ES-I3 (cell line): ENCODE measurements around the gene AK9.

Experiments
- H3K36me3 ChIP-seq: 2 replicates; pipeline ENCODE4 v1.6.1; 2013; ENCODE audit warnings: mild to moderate bottlenecking, low read length, control low read depth, moderate library complexity; ENCODE audit not compliant: insufficient read depth
- H3K4me1 ChIP-seq: 2 replicates; pipeline ENCODE4 v1.6.1; 2013; ENCODE audit warnings: mild to moderate bottlenecking, control low read depth, low read length; ENCODE audit not compliant: insufficient read depth
- H3K9ac ChIP-seq: 2 replicates; pipeline ENCODE4 v1.6.1; 2013; ENCODE audit warnings: low read depth, mild to moderate bottlenecking, low read length, moderate library complexity
- H3K9me3 ChIP-seq: 2 replicates; pipeline ENCODE4 v1.6.1; 2013; ENCODE audit warnings: mild to moderate bottlenecking, low read length, moderate library complexity; ENCODE audit not compliant: control insufficient read depth, insufficient read depth

The AK9 gene

GRCh38 chr6:109678240-109678639 is 12.8 kb downstream of the AK9 start:
- Histone ChIP-seq H3K9me3 (no peaks in the 10 kb centered on the region), H3K36me3 (no peaks in the 10 kb centered on the region), H3K4me1 (no peaks in the 10 kb centered on the region), H3K9ac (peak overlapping the region; percentile 67; the same call in 1 of the 2 replicates)

DNA sequence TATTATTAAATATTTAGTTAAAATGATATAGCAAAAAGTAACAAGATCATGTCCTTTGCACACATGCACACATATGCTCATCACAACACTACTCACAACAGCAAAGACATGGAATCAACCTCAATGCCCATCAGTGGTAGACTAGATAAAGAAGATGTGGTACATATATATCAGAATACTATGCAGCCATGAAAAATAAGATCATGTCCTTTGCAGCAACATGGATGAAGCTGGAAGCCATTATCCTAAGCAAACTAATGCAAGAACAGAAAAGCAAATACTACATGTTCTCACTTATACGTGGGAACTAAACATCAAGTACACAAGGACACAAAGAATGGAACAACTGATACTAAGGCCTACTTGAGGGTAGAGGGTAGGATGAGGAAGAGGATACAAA is 14.3 kb downstream of the AK9 start:
- Histone ChIP-seq H3K4me1 (peaks cover 6% of the 10 kb centered on the region; the same call in 1 of the 2 replicates), H3K9ac (no peak overlapping the region), H3K36me3 (no peaks in the 10 kb centered on the region), H3K9me3 (no peaks in the 10 kb centered on the region)

DNA sequence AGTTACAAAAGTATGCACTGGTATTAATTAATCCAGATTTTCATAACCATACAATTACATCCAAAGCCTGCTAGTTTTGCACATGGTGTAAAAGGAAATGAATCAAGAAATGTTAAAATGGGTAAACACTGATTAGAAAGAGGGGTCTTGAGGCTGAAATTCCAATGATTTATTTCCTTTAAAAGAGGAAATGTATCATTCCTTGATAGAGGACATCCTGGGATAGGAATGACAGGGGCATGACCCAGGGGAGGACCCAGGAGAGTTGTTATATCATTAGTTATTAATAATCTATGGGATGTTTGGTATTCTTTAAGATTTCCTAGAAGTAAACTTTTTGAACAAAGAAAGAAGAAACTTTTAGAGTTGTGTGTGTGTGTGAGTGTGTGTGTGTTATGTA is 18.2 kb downstream of the AK9 start:
- H3K9ac ChIP-seq, result no peak overlapping the region
- H3K4me1 ChIP-seq, result peaks cover 6% of the 10 kb centered on the region; the same call in 1 of the 2 replicates
- H3K36me3 ChIP-seq, result no peaks in the 10 kb centered on the region
- no peaks in the 10 kb centered on the region for H3K9me3 ChIP-seq

- H3K36me3 ChIP-seq, result no peaks in the 10 kb centered on the region
- H3K9me3 ChIP-seq, result no peaks in the 10 kb centered on the region
- peaks cover 6% of the 10 kb centered on the region; the same call in 1 of the 2 replicates for H3K4me1 ChIP-seq
- no peak overlapping the region for H3K9ac ChIP-seq
Measured at GRCh38 chr6:109672175-109672574, 18.8 kb downstream of the AK9 start.

- H3K36me3 ChIP-seq, result no peaks in the 10 kb centered on the region
- peaks cover 6% of the 10 kb centered on the region; the same call in 1 of the 2 replicates for H3K4me1 ChIP-seq
- H3K9me3 ChIP-seq, result no peaks in the 10 kb centered on the region
- H3K9ac ChIP-seq, result no peak overlapping the region
Measured at GRCh38 chr6:109671733-109672132, 19.3 kb downstream of the AK9 start.

DNA sequence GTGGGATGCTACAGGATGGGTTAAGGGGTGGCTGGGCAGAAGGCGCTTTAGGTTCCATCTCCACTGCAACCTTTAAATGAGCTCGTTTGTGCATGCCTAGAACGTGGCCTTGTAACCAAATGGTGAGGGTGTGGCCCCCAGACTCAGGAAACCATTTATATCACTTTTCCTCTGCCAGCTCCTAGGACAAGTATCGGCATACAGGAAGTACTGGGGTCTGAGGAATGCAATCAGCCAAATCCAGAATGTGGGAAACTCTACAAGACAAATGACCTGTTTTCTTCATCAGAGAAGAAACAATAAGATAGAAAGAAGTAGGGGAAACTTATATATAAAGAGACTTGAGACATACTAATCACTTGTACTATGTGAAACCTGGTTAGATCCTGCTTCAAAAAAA is 21.2 kb downstream of the AK9 start:
- H3K4me1 ChIP-seq, result peaks cover 6% of the 10 kb centered on the region; the same call in 1 of the 2 replicates
- no peaks in the 10 kb centered on the region for H3K9me3 ChIP-seq
- H3K36me3 ChIP-seq, result no peaks in the 10 kb centered on the region
- H3K9ac ChIP-seq, result no peak overlapping the region

GRCh38 chr6:109662192-109662591 is 28.8 kb downstream of the AK9 start:
- no peaks in the 10 kb centered on the region for H3K9me3 ChIP-seq
- H3K4me1 ChIP-seq, result no peaks in the 10 kb centered on the region
- H3K9ac ChIP-seq, result no peak overlapping the region
- H3K36me3 ChIP-seq, result no peaks in the 10 kb centered on the region

GRCh38 chr6:109660526-109661320 is 30.3 kb downstream of the AK9 start:
- Histone ChIP-seq H3K36me3 (no peaks in the 10 kb centered on the region), H3K9me3 (no peaks in the 10 kb centered on the region), H3K4me1 (no peaks in the 10 kb centered on the region), H3K9ac (no peak overlapping the region)

GRCh38 chr6:109655761-109656262 is 35.2 kb downstream of the AK9 start:
- Histone ChIP-seq H3K9ac (no peak overlapping the region), H3K4me1 (no peaks in the 10 kb centered on the region), H3K9me3 (no peaks in the 10 kb centered on the region), H3K36me3 (no peaks in the 10 kb centered on the region)

DNA sequence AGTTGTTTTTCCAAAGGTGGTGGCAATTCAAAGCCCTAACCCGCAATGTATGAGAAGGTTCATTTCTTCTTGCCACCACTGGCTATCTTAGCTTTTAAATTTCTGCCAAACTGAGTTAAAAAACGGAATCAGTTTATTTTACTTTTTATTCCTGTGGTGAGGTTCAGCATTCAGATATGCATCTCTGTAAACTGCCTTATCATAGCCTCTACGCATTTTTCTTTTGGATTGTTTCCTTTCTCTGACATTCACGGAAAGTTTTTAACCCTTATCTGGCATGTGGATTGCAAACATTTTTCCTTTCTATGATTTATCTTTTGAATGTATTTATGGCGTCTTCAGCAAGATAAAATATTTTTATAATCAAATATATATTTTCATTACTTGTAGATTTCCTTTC is 37.7 kb downstream of the AK9 start:
- H3K9ac ChIP-seq, result no peak overlapping the region
- no peaks in the 10 kb centered on the region for H3K9me3 ChIP-seq
- no peaks in the 10 kb centered on the region for H3K4me1 ChIP-seq
- no peaks in the 10 kb centered on the region for H3K36me3 ChIP-seq

DNA sequence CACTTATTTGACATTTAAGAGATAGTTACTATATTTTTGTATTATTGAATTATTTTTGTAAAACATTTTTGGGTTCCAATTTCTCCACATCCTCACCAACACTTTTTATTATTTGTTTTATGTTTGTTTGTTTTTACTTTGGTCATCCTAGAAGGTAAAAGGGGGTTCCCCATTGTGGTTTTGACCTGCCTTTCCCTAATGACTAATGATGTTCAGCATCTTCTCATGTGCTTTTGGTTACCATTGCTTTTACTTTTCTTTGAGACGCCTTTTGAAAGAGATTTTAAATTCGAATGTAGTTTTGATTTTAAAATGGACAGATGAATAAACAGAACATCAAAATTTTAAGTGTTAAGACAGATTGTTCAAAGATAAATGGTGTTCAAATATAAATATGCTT is 46.9 kb downstream of the AK9 start:
- Histone ChIP-seq H3K9ac (no peak overlapping the region), H3K36me3 (no peaks in the 10 kb centered on the region), H3K4me1 (no peaks in the 10 kb centered on the region), H3K9me3 (no peaks in the 10 kb centered on the region; the same call in 1 of the 2 replicates)

DNA sequence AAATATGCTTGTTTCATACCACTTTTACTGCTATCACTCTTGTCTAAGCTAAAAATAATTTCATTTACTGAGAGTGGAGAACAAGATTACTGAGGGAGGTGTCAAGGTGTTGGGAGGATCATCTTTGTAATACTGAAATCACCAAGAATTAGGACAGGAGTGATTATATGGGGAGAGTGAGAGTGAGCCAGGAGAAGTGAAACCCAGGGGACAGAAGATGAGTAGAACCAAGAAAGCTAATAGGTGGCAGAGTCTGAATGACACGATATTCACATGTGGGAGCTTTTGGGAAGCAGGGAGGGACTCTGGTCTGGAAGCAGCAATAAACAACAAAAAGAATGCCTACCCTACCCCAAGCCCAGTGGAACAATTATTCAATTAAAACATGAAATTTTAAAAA is 58.6 kb downstream of the AK9 start:
- no peaks in the 10 kb centered on the region; the same call in 1 of the 2 replicates for H3K9me3 ChIP-seq
- no peaks in the 10 kb centered on the region for H3K36me3 ChIP-seq
- H3K4me1 ChIP-seq, result no peaks in the 10 kb centered on the region
- H3K9ac ChIP-seq, result no peak overlapping the region

GRCh38 chr6:109631403-109631802 is 59.6 kb downstream of the AK9 start:
- H3K4me1 ChIP-seq, result no peaks in the 10 kb centered on the region
- H3K9ac ChIP-seq, result no peak overlapping the region
- no peaks in the 10 kb centered on the region; the same call in 1 of the 2 replicates for H3K9me3 ChIP-seq
- no peaks in the 10 kb centered on the region for H3K36me3 ChIP-seq

DNA sequence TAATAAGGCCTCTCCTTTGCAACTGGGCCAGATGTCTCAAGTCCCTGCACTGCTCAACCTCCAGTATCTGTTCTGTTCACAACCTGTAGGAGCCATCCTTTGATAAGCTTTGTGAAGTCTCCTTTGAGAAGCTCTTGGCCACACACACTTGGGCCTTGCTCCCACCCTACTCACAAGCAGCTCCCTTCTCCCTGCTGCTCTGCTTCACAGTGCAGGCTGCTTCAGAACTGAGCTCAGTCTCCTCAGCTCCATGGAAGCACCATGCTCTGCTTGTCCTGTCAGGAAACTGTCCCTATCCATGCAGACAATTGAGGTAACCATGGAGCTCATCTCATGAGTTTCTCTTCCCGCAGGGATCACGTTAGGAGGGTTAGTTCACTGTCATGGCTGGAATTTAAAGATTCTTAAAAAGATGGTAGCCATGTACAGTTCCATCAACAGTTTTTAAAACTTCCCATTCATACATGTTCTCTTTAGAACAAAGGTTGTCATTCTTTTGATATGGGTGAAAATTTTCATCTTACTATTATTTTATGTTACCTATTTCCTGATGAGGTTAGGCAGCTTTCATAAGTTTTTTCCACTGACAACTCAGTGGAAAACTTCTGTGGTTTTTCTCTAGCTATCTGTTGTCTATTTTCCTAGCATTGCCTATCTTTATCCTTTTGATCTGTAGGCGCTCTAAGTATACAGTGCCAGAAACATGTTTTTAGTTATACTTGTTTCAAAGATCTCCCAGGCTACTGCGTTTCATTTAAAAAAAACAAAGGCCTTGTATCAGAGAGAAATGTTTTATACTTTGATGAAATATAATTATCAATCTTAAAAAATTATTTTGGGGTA is 62.6 kb downstream of the AK9 start:
- Histone ChIP-seq H3K36me3 (no peaks in the 10 kb centered on the region), H3K4me1 (no peaks in the 10 kb centered on the region), H3K9me3 (no peaks in the 10 kb centered on the region; the same call in none of the 2 replicates), H3K9ac (no peak overlapping the region)
